Activated naive CD4-positive, alpha-beta T cell treated with anti-CD3 and anti-CD28 coated beads, Interleukin-2, amount 50 U/mL, for 16 hours (primary cell): Measurements from ENCODE around the gene HIPK2.
"Not testable (repeated sequence)": the region's sequence is repeated elsewhere in the genome, so short reads cannot be mapped to it uniquely, and the experiment has no call there.

Source experiments
- DNase-seq: peaks from one replicate; pipeline ENCODE4 v3.0.0-alpha.2; 2020

The HIPK2 gene

GRCh38 chr7:139560199-139560598 lies 217.6 kb downstream of the HIPK2 start:
- no peak for DNase-seq

- DNase-seq, result no peak
Measured at GRCh38 chr7:139559364-139560105, 218.3 kb downstream of the HIPK2 start.

- DNase-seq, result no peak
Measured at GRCh38 chr7:139557857-139558581, 219.8 kb downstream of the HIPK2 start.

- DNase-seq, result not testable (repeated sequence)
Measured at GRCh38 chr7:139553991-139554700, 223.7 kb downstream of the HIPK2 start.

- DNase-seq, result no peak
Measured at GRCh38 chr7:139548302-139549028, 229.3 kb downstream of the HIPK2 start.

- no peak for DNase-seq
Measured at GRCh38 chr7:139544645-139545044, 233.2 kb downstream of the HIPK2 start.

- DNase-seq, result no peak
Measured at GRCh38 chr7:139543801-139544603, 233.8 kb downstream of the HIPK2 start.

GRCh38 chr7:139542308-139543151 lies 235.3 kb downstream of the HIPK2 start:
- no peak for DNase-seq

GRCh38 chr7:139541600-139542307 lies 236.0 kb downstream of the HIPK2 start:
- no peak for DNase-seq

- DNase-seq, result no peak
Measured at GRCh38 chr7:139540203-139540602, 237.6 kb downstream of the HIPK2 start.

- no peak for DNase-seq
Measured at GRCh38 chr7:139538881-139539635, 238.7 kb downstream of the HIPK2 start.

- no peak for DNase-seq
Measured at GRCh38 chr7:139536152-139536551, 241.6 kb downstream of the HIPK2 start.

- no peak for DNase-seq
Measured at GRCh38 chr7:139534966-139535651, 242.7 kb downstream of the HIPK2 start.

- no peak for DNase-seq
Measured at GRCh38 chr7:139534096-139534495, 243.7 kb downstream of the HIPK2 start.

- no peak for DNase-seq
Measured at GRCh38 chr7:139532636-139533155, 245.1 kb downstream of the HIPK2 start.

- no peak for DNase-seq
Measured at GRCh38 chr7:139531094-139531493, 246.7 kb downstream of the HIPK2 start.

GRCh38 chr7:139526578-139527544 lies 250.9 kb downstream of the HIPK2 start:
- DNase-seq, result no peak

GRCh38 chr7:139525750-139526149 lies 252.0 kb downstream of the HIPK2 start:
- DNase-seq, result no peak
